PC-9 (cell line): ENCODE data around the gene PLA2G7. TPM values are rescaled to one million over a fixed set of nuclear protein-coding genes. Genes with fewer than 3 reads are reported as not detected.

Source experiments
- BruUV-seq: library from RNA; stranded (reverse); fragments of 400-500 nt; replicated peaks from 2 replicates; lab custom pipeline; 2021; lab: Mats Ljungman, UMichigan
- CTCF ChIA-PET: fragments of 300-600 bp; sonication (Branson Sonifier 250); formaldehyde crosslinking; loops from one replicate; lab custom pipeline; 2022; ENCODE audit warnings: antibody characterized with exemption; lab: Charles Lee
- POLR2A ChIA-PET: fragments of 300-600 bp; sonication (Branson Sonifier 250); formaldehyde crosslinking; loops from one replicate; lab custom pipeline; 2022; ENCODE audit warnings: antibody characterized with exemption; ENCODE audit not compliant: unreplicated experiment; lab: Charles Lee
- DNase-seq, 2 experiments: peaks; one replicate each; pipeline versions ENCODE4 v3.0.0 to v3.0.0-alpha.2; 2015 to 2022; ENCODE audit warnings: mixed read lengths in 1 of 2
- H2AFZ ChIP-seq: fragments of 200-600 bp; sonication (generic); 2 replicates; pipeline ENCODE4 v1.8.1; 2017; ENCODE audit warnings: antibody characterized with exemption
- H3F3A ChIP-seq: fragments of 200-600 bp; sonication (generic); 2 replicates; pipeline ENCODE4 v1.8.1; 2017; ENCODE audit warnings: antibody characterized with exemption, mild to moderate bottlenecking, low read depth; ENCODE audit not compliant: insufficient read depth
- H3K27ac ChIP-seq: fragments of 200-600 bp; sonication (generic); 2 replicates; pipeline ENCODE4 v1.6.1; 2016; ENCODE audit warnings: mixed run types
- H3K27me3 ChIP-seq: fragments of 200-600 bp; sonication (generic); 2 replicates; pipeline ENCODE4 v1.6.1; 2016; ENCODE audit warnings: low read depth, mixed run types; ENCODE audit not compliant: insufficient read depth
- H3K36me3 ChIP-seq: fragments of 200-600 bp; sonication (generic); 2 replicates; pipeline ENCODE4 v1.6.1; 2016; ENCODE audit warnings: low read depth, mixed run types
- H3K4me1 ChIP-seq: fragments of 200-600 bp; sonication (generic); replicated peaks from 2 replicates; pipeline ENCODE4 v1.6.1; 2016; ENCODE audit warnings: mixed run types; ENCODE audit not compliant: insufficient read depth
- H3K4me2 ChIP-seq: fragments of 200-600 bp; sonication (generic); 2 replicates; pipeline ENCODE4 v1.6.1; 2017; ENCODE audit warnings: mixed run types
- H3K4me3 ChIP-seq: fragments of 200-600 bp; sonication (generic); 2 replicates; pipeline ENCODE4 v1.6.1; 2016; ENCODE audit warnings: mixed run types
- H3K79me2 ChIP-seq: fragments of 200-600 bp; sonication (generic); 2 replicates; pipeline ENCODE4 v1.6.1; 2017; ENCODE audit warnings: low read depth, mixed run types
- H3K9me2 ChIP-seq: fragments of 200-600 bp; sonication (generic); 2 replicates; pipeline ENCODE4 v1.8.1; 2017; ENCODE audit warnings: mild to moderate bottlenecking; ENCODE audit not compliant: insufficient read depth
- H3K9me3 ChIP-seq: fragments of 200-600 bp; sonication (generic); 2 replicates; pipeline ENCODE4 v1.8.1; 2016; ENCODE audit warnings: low read depth; ENCODE audit not compliant: insufficient read depth
- H4K20me1 ChIP-seq: fragments of 200-600 bp; sonication (generic); 2 replicates; pipeline ENCODE4 v1.8.1; 2017; ENCODE audit not compliant: insufficient read depth
- CTCF ChIP-seq: fragments of 200-600 bp; sonication (generic); conservative IDR thresholded peaks from 2 replicates; pipeline ENCODE4 v1.6.1; 2017; ENCODE audit warnings: mixed run types, antibody characterized with exemption, mild to moderate bottlenecking, moderate library complexity
- EZH2 ChIP-seq: fragments of 200-600 bp; sonication (generic); IDR thresholded peaks from 2 replicates; pipeline ENCODE4 v1.8.0; 2017; ENCODE audit warnings: antibody characterized with exemption, low read depth
- intact Hi-C: fragments of 100-400 bp; cut with micrococcal nuclease; formaldehyde crosslinking; loops from one replicate; pipeline ENCODE4 v1.10.0; 2022; ENCODE audit not compliant: unreplicated experiment
- total RNA-seq: library from RNA; stranded (reverse); gene quantifications from 2 replicates; pipeline ENCODE4 v1.2.3, GENCODE V29; 2021

Gene PLA2G7
- total RNA-seq, 1 experiment from 2014 or later, result 0.98 TPM

DNA sequence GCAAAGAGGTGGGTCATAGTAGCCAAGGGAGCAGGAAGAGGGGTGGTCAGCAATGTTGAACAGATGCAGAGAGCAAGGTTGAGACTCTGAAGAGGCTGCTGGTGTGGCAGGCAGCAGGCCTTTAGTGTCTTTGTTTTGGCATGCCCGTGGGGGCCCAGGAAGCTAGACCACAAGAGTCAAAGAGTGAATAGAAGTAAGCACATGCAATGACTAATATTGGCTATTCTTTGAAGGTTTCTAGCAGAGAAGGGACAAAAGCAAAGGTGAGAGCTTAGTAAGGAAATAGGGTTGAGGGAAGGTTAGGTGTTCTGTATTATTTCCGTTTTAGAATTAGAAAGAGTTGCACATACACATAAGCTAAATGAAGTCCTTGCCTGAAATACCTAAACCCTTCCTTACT is 28.7 kb downstream of the PLA2G7 start:
- Histone ChIP-seq H4K20me1 (no peaks in the 10 kb centered on the region), H3K4me2 (no peak overlapping the region), H3F3A (no peaks in the 10 kb centered on the region), H3K79me2 (no peaks in the 10 kb centered on the region), H3K9me3 (0 out of 2 replicates have a peak, but pooled peaks cover 3% of the 10 kb centered on the region), H3K4me1 (peaks cover 12% of the 10 kb centered on the region), H3K27me3 (no peaks in the 10 kb centered on the region), H2AFZ (no peak overlapping the region), H3K9me2 (no peaks in the 10 kb centered on the region), H3K27ac (no peak overlapping the region), H3K36me3 (no peaks in the 10 kb centered on the region), H3K4me3 (no peak overlapping the region)
- TF ChIP-seq EZH2 (no peak), CTCF (no peak)
- no TSS peak for BruUV-seq
- POLR2A ChIA-PET, result no interaction called here
- intact Hi-C loops, result loop anchor here (10.0 kb wide), 1 partner anchor 288 kb away; no protein-coding TSS in a partner anchor
- DNase-seq, result no peak
- CTCF ChIA-PET, result interaction anchor here (0.5 to 0.7 kb wide), 2 partner anchors 77 to 397 kb away, joined by 3 read pairs; no protein-coding TSS in a partner anchor

- H4K20me1 ChIP-seq, result no peaks in the 10 kb centered on the region
- no peaks in the 10 kb centered on the region for H3K27me3 ChIP-seq
- no peak overlapping the region for H3K4me3 ChIP-seq
- H2AFZ ChIP-seq, result no peak overlapping the region
- intact Hi-C loops, result loop anchor here (5.0 to 10.0 kb wide), 2 partner anchors 78 to 290 kb away; no protein-coding TSS in a partner anchor
- no peak overlapping the region for H3K27ac ChIP-seq
- H3F3A ChIP-seq, result no peaks in the 10 kb centered on the region
- ChIA-PET POLR2A (interaction anchor here (0.6 kb wide), 2 partner anchors 221 to 346 kb away, joined by 6 to 7 read pairs; no protein-coding TSS in a partner anchor), CTCF (no interaction called here)
- no peaks in the 10 kb centered on the region for H3K79me2 ChIP-seq
- no peaks in the 10 kb centered on the region for H3K9me2 ChIP-seq
- 0 out of 2 replicates have a peak, but pooled peaks cover 3% of the 10 kb centered on the region for H3K9me3 ChIP-seq
- peak in 1 of 2 experiments; percentile 49 for DNase-seq
- TF ChIP-seq CTCF (peak; percentile 66), EZH2 (no peak)
- H3K4me2 ChIP-seq, result peak overlapping the region; percentile 9; the same call in 1 of the 2 replicates
- no peaks in the 10 kb centered on the region for H3K36me3 ChIP-seq
- H3K4me1 ChIP-seq, result peaks cover 12% of the 10 kb centered on the region
- no TSS peak for BruUV-seq
Measured at GRCh38 chr6:46704562-46704961, 30.6 kb downstream of the PLA2G7 start.

GRCh38 chr6:46699970-46700369 is 35.2 kb downstream of the PLA2G7 start:
- Histone ChIP-seq H4K20me1 (no peaks in the 10 kb centered on the region), H3K27ac (no peak overlapping the region), H3K9me2 (no peaks in the 10 kb centered on the region), H3K27me3 (no peaks in the 10 kb centered on the region), H3K4me2 (no peak overlapping the region), H3K4me1 (peaks cover 4% of the 10 kb centered on the region), H3K4me3 (no peak overlapping the region), H3K9me3 (no peaks in the 10 kb centered on the region), H3K36me3 (no peaks in the 10 kb centered on the region), H2AFZ (no peak overlapping the region), H3F3A (no peaks in the 10 kb centered on the region), H3K79me2 (no peaks in the 10 kb centered on the region)
- ChIA-PET CTCF (no interaction called here), POLR2A (no interaction called here)
- intact Hi-C loops, result loop anchor here (5.0 to 10.0 kb wide), 2 partner anchors 82 to 295 kb away; no protein-coding TSS in a partner anchor
- no TSS peak for BruUV-seq
- TF ChIP-seq EZH2, result no peak
- no peak for TF ChIP-seq CTCF
- DNase-seq, result no peak
